Measurements from ENCODE around the gene TSNAXIP1.

The TSNAXIP1 gene

DNA sequence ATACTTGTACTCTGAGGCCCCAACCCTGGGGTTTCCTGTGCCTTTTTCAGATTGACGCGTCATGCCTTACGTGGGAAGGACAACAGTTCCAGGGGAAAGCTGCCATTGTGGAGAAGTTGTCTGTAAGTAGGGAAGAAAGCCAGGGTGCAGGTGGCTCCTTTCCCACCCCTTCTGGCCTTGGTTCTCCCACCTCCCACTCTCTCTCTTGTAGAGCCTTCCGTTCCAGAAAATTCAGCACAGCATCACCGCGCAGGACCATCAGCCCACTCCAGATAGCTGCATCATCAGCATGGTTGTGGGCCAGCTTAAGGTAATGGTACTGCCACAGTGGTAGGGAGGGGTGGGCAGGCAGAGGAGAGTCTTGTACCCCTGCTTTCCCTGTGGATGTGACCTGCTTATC is 61.6 kb downstream of the TSNAXIP1 start:
- peaks cover 65% of the 10 kb centered on the region for H4K20me1 ChIP-seq
- no peaks in the 10 kb centered on the region for H3K9me3 ChIP-seq
- H3K9ac ChIP-seq, result 0 out of 2 replicates have a peak overlapping the region, but pooled peaks have one; percentile 4
- H3K36me3 ChIP-seq, result peaks cover 91% of the 10 kb centered on the region
- H3K27ac ChIP-seq, result no peak overlapping the region
- H3K4me1 ChIP-seq, result peaks cover 7% of the 10 kb centered on the region
- no peaks in the 10 kb centered on the region for H3K27me3 ChIP-seq
- TF ChIP-seq Cebpa-rat (IDR thresholded peaks at IDR 0.05), result no peak
- H3K4me2 ChIP-seq, result no peak overlapping the region
- H3K4me3 ChIP-seq, result no peak overlapping the region

DNA sequence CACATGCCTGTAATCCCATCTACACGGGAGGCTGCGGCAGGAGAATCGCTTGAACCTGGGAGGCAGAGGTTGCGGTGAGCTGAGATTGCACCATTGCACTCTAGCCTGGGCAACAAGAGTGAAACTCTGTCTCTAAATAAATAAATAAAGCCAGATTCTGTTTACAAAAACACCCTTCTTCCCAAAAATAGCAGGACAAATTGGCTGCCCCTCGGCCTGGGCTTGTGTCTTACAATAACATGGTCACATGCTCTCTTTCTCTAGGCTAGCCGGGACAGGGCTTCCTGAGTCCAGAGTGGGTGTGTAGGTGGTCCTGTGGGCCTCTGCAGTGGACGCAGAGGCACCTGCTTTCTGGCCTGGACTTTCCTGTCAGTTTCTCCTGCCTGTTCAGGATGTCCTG is 63.0 kb downstream of the TSNAXIP1 start:
- Histone ChIP-seq H3K4me3 (no peak overlapping the region), H4K20me1 (peaks cover 65% of the 10 kb centered on the region), H3K4me1 (peaks cover 17% of the 10 kb centered on the region), H3K27ac (no peak overlapping the region), H3K36me3 (peaks cover 77% of the 10 kb centered on the region), H3K9me3 (no peaks in the 10 kb centered on the region), H3K4me2 (no peak overlapping the region), H3K9ac (no peak overlapping the region), H3K27me3 (no peaks in the 10 kb centered on the region)
- TF ChIP-seq Cebpa-rat (IDR thresholded peaks at IDR 0.05), result no peak

DNA sequence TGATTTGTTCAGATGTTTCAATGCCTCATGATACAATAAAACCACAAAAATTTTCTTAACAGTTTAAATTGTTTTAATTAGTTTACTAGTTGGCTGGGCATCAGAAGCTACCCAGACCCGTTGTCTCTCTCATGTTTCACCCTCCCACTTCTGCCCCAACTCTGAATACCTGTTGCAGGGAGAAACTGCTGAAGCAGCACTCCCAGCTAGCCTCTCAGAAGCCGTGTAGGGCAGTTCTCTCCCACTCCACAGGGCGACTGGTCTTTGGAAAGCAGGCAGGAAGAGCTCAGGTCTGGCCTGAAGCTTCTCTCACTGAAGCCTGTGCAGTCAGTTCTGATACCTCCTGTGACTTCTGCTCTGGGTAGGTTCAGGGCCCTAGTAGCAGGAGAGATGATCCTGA is 64.6 kb downstream of the TSNAXIP1 start:
- Histone ChIP-seq H3K4me3 (no peak overlapping the region), H3K9me3 (no peaks in the 10 kb centered on the region), H4K20me1 (peaks cover 65% of the 10 kb centered on the region), H3K27ac (no peak overlapping the region), H3K36me3 (peaks cover 77% of the 10 kb centered on the region), H3K9ac (no peak overlapping the region), H3K4me1 (peaks cover 34% of the 10 kb centered on the region), H3K4me2 (no peak overlapping the region), H3K27me3 (no peaks in the 10 kb centered on the region)
- TF ChIP-seq Cebpa-rat (IDR thresholded peaks at IDR 0.05), result no peak

DNA sequence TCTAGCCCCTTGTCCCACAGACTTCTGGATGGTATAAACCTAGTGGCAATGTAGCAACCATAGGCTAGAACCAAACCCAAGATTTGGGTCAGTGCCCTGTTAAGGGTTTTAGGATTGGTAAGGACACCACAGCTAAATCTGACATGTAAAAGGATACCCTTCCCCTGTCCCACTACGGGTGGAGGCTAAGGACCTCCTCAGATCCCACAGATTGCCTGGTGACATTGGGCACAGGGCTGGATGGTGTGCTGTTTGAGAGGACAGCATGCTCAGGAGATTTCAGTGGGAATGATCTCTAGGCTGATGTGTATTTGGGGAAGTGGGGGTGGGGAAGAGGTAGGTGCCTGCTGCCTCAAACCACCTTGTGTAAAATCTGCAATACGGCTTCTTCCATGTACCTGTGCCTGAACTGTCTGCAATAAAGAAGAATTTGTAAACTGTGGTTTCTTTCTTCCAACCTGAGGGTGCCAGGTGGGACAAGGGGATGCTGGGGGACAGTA is 65.5 kb downstream of the TSNAXIP1 start:
- no peak for TF ChIP-seq Cebpa-rat (IDR thresholded peaks at IDR 0.05)
- H3K9ac ChIP-seq, result peak overlapping the region; percentile 97; the same call in 1 of the 2 replicates
- H3K27me3 ChIP-seq, result no peaks in the 10 kb centered on the region
- no peaks in the 10 kb centered on the region for H3K9me3 ChIP-seq
- H3K4me2 ChIP-seq, result peak overlapping the region; percentile 89
- H3K27ac ChIP-seq, result peak overlapping the region; percentile 96
- peaks cover 77% of the 10 kb centered on the region for H3K36me3 ChIP-seq
- H3K4me1 ChIP-seq, result peaks cover 37% of the 10 kb centered on the region
- peak overlapping the region; percentile 98 for H3K4me3 ChIP-seq
- peaks cover 66% of the 10 kb centered on the region for H4K20me1 ChIP-seq

DNA sequence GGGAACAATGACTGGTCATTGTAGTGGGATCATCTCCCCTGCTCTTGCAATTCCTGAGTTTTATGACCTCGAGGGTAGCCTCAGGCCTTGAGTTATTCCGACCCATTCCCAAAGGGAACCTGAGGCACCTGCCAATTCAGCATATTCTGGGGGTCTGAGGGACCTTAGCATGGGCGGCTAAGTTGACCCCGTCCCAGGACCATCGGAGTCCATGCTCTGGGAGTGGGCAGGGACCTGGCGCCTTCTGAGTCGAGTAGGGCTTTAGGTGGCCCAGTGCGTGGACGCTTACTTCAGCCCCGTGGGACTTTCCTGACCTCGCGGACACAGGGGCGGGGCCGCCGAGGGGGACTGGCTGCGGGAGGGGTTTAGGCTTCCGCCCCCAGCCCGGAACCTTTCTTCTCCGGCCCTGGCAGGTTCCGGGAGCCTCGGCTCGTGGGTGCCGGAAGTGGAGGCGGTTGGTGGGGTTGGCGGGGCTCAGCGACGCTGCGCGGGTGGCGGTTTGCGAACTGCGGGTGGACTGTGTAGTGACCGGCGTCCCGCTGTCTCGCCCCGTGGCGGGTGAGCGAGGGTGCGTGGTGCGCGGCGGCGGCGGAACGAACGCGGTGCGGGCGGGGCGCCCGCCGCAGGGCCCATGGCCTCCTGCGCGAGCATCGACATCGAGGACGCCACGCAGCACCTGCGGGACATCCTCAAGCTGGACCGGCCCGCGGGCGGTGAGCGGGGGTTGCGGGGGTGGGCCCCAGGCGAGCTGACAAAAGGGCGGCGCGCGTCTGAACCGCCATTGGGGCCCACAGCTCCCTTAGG is 66.1 kb downstream of the TSNAXIP1 start, which contains the start of gene EDC4:
TSS of gene EDC4 (plus strand) at position 422 of the 804 bp plus-strand sequence. CDS start at position 632, 210 bp downstream.
- TF ChIP-seq Cebpa-rat (IDR thresholded peaks at IDR 0.05), result no peak
- H4K20me1 ChIP-seq, result peaks cover 66% of the 10 kb centered on the region
- peaks cover 77% of the 10 kb centered on the region for H3K36me3 ChIP-seq
- no peaks in the 10 kb centered on the region for H3K9me3 ChIP-seq
- peak within 1 kb of the TSS; percentile 96 for H3K27ac ChIP-seq
- peak within 1 kb of the TSS; percentile 98 for H3K4me3 ChIP-seq
- peaks cover 37% of the 10 kb centered on the region for H3K4me1 ChIP-seq
- peak within 1 kb of the TSS; percentile 89 for H3K4me2 ChIP-seq
- H3K27me3 ChIP-seq, result no peaks in the 10 kb centered on the region
- peak within 1 kb of the TSS; percentile 97 for H3K9ac ChIP-seq

DNA sequence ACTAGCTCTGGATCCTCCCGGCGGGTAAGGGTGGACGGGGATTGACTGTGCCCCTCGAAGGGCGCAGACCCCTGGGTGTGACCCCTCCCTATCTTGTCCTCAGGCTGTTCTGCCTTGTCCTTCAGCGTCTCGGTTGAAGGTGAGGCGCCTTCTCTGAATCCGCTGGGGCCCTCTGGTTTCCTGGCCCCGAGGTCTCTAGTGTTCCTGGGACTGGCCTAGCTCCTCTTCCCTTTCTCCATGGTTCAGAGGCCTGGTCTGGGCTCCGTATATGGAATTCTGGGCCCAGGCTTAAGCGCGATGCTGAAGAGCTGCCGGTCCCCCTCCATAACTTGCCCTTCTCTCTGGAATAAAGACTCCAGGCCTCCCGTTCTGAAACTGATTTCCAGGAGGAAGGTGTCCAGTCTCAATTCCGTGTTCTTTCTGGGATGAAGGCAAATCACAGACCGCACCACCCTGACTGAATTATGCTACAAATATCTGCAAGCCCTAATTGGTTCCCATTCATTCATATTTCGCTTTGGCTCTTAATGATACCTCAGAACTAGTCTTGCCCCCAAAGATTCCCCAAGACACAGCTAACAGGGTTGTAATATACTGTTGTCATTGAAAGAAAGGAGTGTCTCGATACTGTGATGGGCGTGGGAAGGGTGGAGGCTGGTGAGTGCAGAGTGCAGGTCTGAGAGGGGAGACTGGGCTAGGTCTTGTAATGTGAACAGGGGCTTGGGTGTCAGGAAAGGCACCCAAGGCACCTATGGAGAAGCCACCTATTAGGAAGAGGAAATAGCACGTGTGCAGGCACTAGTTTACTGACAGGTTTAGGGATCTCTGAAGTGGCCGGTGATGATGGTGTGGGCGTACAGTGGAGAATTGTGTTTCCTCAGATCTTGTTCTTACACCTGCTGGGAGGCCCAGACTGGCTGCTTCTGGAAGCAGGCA is 67.0 kb downstream of the TSNAXIP1 start:
- TF ChIP-seq Cebpa-rat (IDR thresholded peaks at IDR 0.05), result no peak
- Histone ChIP-seq H4K20me1 (peaks cover 62% of the 10 kb centered on the region), H3K4me2 (peak overlapping the region; percentile 89), H3K9ac (peak overlapping the region; percentile 97), H3K9me3 (no peaks in the 10 kb centered on the region), H3K27me3 (no peaks in the 10 kb centered on the region), H3K4me3 (peak overlapping the region; percentile 98), H3K36me3 (peaks cover 77% of the 10 kb centered on the region), H3K27ac (peak overlapping the region; percentile 96), H3K4me1 (peaks cover 37% of the 10 kb centered on the region)

DNA sequence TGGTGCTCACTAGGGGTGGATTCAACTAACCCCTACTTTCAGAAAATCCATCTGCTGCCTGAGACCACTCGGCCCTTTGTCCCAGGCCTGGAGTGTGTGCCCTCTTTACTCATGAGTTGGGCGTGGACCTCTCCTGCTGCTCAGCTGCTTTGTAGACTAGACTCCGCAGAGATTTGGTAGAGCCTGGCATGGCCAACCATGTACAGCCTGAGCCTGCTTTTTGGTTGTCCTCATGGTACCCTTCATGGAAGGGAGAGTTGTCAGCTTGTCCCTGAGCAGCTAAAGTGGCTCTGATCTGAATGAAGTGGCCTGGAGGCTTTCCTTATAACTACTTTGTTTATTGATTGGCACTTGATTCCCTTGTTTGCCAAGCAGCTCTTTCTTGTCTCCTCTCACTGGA is 67.7 kb downstream of the TSNAXIP1 start:
- Histone ChIP-seq H4K20me1 (peaks cover 58% of the 10 kb centered on the region), H3K36me3 (peaks cover 77% of the 10 kb centered on the region)
- TF ChIP-seq Cebpa-rat (IDR thresholded peaks at IDR 0.05), result no peak

DNA sequence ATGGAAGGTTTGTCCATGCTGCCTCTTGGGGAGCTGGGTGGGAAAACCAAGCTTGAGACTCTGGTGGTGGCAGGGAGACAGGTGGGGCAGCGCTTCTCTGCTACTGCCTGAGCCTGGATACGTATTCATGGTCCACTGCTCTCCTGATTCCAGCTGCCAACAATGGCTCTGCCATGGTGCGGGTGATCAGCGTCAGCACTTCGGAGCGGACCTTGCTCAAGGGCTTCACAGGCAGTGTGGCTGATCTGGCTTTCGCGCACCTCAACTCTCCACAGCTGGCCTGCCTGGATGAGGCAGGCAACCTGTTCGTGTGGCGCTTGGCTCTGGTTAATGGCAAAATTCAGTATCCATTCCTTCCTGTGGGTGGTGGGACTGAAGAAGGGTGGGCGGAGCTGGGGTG is 70.4 kb downstream of the TSNAXIP1 start:
- Histone ChIP-seq H3K4me1 (peaks cover 37% of the 10 kb centered on the region), H3K36me3 (peaks cover 77% of the 10 kb centered on the region), H3K9ac (no peak overlapping the region), H3K9me3 (no peaks in the 10 kb centered on the region), H3K4me3 (no peak overlapping the region), H3K27me3 (no peaks in the 10 kb centered on the region), H4K20me1 (peaks cover 78% of the 10 kb centered on the region), H3K27ac (no peak overlapping the region), H3K4me2 (no peak overlapping the region)
- TF ChIP-seq Cebpa-rat (IDR thresholded peaks at IDR 0.05), result no peak

More for the DNA sequence above, 67.7 kb downstream of the TSNAXIP1 start:
- H3K9me3 ChIP-seq, result no peaks in the 10 kb centered on the region
- peak overlapping the region; percentile 97 for H3K9ac ChIP-seq
- peak overlapping the region; percentile 98 for H3K4me3 ChIP-seq
- H3K27me3 ChIP-seq, result no peaks in the 10 kb centered on the region
- 0 out of 2 replicates have a peak overlapping the region, but pooled peaks have one; percentile 96 for H3K27ac ChIP-seq
- H3K4me2 ChIP-seq, result peak overlapping the region; percentile 89
- peaks cover 37% of the 10 kb centered on the region for H3K4me1 ChIP-seq

Data from BLaER1 (cell line).